A375 (cell line): Measurements from ENCODE around the gene PFN2. TPM values are rescaled to one million over a fixed set of nuclear protein-coding genes. Genes with fewer than 3 reads are reported as not detected.

Experiments
- small RNA-seq: library from RNA; depleted of rRNA; stranded (forward); fragments of <200 nt; gene quantifications from one replicate; pipeline ENCODE3, GENCODE V24; 2014
- total RNA-seq: library from RNA; depleted of rRNA; stranded (reverse); fragments of >200 nt; shearing (Covaris generic); gene quantifications from 2 replicates; pipeline ENCODE4 v1.2.3, GENCODE V29; 2014; rRNA removed

Gene PFN2, protein sequence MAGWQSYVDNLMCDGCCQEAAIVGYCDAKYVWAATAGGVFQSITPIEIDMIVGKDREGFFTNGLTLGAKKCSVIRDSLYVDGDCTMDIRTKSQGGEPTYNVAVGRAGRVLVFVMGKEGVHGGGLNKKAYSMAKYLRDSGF
- 131 and 146 TPM in 2 replicates for total RNA-seq

DNA sequence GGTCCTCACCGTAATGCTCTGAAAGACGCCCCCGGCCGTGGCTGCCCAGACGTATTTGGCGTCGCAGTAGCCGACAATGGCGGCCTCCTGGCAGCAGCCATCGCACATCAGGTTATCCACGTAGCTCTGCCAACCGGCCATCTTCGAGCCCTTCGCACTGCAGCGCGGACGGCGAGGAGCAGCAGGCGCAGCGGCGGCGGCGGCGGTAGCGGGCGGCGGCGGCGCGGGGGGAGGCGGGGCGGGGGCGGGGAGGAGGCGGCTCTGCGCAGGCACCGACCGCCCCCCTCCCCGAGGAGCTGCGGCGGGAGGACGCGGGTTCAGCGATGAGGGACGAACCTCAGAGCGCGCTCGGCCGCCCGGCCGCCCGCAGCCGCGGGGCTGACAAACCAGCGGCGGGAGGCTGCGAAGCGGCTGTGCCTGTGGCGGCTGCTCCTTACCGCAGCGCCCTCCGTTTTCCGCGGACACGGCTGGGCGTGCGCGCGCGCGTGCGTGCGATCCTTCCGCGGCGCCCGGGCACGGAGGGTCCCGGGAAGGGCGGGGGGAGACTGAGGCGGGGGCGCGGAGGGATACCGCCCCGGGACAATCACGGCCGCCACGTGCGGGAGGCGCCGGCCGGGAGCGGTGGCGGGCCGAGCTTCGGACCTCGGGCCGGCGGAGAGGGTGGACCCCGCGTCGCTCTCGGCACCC lies at the start of gene PFN2:
TSS of gene PFN2 (minus strand) at position 180 of the 687 bp plus-strand sequence. CDS start at position 141, 39 bp downstream.

Small RNA genes within 50 kb of the gene (small RNA-seq; reads per million reads assigned to genes)
- not detected for gene RNU6-720P

Other genes with a start within 250 kb of the PFN2 start
- 21.8 and 35.9 TPM in 2 replicates for gene COMMD2, start 218.4 kb downstream of the PFN2 start, total RNA-seq
- not detected in 2 replicates for gene ANKUB1, start 178.3 kb downstream of the PFN2 start, total RNA-seq
- gene RNF13, start 157.7 kb downstream of the PFN2 start, total RNA-seq, result 19.5 and 22.1 TPM in 2 replicates